ENCODE data around the gene HLA-DOA.

Gene HLA-DOA

DNA sequence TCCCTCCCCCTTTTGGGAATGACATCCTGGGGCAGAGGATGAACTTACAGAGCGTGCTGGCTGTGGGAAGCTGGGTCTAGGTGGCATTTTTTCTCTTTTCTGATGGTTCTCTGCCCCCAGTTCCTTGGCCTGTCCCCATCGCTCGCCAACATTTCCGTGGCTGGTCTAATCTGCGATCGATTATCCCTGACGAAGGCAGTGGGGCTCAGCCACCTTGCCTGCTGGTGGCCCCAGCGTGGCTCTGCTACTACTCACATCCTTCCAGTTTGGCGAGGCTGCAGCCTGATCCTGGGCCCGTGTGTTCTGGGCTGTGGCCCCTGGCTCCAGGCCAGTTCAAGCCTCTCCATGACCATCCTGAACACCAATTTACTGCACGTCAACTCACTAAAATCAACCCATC is 6.4 kb upstream of the HLA-DOA start:
- no peak for DNase-seq

DNA sequence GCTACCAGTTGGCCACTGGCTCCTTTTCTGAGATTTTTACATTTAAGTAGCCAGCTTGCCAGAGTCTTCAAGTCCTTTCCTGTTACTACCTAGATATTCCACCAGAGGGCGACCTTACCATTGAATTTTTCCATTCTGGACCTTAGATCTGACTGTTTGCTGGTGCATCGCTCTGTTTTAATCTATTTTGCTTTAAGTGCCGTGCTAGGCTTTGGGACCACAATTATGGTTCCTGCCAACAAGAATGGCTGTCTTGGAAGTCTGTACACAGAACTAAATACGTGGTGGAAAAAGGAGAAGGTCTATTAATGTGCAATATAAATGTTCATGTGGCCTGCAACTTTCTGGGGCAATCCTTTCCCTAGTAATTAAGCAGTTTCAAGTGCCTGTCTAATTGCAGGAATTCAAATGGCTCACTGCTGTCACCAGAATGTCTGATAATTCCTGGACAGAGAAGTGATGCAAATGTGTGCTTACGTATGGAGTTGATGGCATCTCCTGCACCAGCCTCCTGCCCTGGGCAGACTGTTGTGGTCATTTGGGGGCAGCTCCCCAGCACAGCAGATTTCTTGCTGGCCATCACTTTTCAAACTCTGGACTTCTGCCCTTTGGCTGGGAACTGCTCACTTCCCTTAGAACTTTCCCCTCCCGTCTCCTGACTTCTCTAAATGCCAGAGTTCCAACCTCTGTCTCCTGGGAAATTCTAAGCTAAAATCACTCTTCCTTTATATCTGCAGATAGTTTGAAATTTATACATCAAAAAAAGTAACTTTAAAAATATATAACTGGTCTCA is 5.6 kb upstream of the HLA-DOA start:
- peak; percentile 19 for DNase-seq

DNA sequence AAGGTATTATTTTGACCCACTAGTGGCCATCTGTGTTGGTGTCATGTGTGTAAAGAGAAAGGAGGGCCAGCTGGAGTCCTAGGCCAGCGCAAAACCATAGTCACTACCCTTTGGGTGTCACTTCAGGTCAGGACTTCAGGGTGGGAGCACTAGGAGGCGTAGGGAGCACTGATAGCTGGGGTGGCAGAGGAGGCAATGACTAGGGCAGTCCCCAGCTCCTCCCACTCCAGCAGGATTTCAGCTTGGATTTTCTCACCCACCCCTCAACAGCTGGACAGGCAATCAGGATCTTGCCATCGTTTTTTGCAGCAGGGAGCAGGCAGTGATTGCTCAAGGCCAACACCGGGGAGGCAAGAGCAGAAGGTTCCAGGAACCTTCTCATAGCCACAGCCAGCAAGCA is 4.2 kb upstream of the HLA-DOA start:
- DNase-seq, result no peak

DNA sequence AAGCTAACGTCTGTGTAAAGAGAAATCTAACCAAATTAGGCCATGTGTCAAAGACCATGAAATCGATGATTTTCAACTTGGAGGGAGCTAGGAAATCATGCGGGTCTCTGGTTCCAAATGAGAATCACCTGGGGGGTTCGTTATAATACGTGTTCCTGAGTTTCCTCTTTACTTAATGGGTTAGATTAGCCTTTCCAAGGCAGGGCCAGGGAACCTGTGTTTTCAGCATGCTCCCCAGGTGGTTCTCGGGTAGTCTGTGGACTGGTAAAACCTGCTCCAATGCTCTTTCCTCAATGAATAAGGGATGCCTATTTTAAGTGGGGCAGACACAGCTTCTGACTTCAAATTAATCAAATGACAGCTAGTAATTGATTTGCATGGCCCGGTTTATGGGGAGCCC is 965 bp upstream of the HLA-DOA start:
- DNase-seq, result no peak

DNA sequence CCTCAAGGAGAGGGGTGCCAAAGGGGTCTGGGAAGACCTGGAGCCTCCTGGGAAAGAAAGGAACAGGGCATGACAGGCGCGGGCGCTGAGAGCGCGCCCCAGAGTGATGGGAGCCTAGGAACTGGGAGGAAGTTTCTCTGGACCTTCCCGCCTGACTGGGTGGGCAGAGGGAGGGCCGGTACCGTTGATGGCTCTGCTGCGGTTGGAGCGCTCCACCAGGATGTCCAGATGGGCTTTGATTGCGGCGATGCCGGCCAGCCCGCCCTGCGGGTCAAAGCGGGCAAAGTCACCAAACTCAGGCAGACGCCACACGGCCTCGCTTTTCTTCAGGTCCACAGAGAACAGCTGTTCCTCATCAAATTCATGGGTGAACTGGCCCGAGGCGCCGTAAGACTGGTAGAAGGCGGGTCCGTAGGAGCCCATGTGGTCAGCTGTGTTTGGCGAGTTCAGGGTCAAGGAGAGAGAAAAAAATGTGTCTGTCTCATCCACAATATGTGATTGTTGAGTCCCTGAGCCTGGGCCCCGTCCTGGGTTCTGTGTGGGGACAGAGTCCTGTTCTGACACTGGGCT is 1.5 kb downstream of the HLA-DOA start:
- DNase-seq, result no peak

DNA sequence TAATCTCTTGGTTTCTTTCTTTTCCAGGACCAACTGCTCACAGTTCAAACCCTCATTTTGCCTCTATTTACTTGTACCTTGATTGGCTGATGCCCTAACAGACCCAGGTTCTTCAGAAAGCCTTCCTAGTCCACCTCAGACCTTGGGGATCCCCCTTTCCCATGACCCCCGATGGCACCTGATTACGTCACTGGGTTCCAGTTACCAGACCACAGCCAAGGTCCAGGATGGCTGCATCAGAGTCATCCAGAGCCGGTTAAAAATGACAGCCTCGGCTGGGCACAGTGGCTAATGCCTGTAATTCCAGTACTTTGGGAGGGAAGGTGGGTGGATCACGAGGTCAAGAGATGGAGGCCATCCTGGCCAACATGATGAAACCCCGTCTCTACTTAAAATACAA is 4.5 kb downstream of the HLA-DOA start:
- no peak for DNase-seq

DNA sequence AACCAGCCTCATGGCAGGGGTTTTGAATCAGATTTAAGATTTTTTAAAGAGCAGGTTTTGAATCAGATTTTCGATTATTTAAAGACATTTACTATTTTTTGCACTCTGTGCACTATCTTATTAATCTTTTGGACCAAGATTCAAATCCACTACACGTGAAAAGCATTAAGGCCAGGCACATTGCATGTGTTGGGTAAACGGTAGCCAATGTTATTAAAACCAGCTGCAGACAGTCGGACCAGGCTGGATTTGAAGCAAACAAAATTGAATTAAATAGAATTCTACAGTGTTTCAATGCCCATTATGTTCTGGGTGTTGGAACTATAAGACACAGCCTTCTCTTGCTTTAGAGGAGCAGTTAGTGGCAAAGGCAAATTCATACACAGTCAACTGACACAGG is 7.7 kb downstream of the HLA-DOA start:
- DNase-seq, result no peak

DNA sequence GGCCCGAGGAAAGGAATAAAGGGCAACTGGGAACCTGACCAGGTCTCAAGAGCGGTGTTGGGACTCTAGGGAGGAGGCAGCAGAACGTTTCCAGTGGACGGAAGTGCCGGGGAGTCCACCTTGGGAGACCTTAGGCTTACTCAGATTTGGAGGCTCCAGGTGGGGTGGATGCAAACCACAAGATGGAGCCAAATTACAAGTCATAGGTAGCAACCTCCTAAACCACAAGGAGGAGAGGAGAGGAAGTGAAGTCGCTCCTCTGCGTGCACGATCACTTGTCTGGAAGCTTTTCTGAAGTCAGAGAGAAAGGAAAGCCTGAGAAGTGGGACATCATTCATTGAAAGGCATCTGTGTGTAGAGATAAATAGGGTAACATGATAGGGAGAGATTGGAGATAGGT is 9.3 kb downstream of the HLA-DOA start:
- no peak for DNase-seq

DNA sequence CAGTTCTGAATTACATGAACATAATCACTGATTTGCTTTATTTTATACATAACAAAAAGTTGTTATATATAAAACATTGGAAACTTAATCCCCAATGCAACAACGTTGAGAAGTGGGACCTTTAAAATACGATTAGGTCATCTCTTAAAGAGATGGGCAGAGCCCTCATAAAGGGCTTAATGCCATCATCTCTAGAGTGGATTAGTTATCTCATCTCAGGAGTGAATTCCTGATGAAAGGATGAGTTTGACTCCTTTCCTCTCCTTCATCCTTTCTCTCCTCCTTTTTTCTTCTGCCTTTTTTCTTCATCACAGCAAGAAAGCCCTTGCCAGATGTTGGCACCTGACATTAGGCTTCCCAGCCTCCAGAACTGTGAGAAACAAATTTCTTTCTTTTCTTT is 13.9 kb downstream of the HLA-DOA start:
- DNase-seq, result no peak

DNA sequence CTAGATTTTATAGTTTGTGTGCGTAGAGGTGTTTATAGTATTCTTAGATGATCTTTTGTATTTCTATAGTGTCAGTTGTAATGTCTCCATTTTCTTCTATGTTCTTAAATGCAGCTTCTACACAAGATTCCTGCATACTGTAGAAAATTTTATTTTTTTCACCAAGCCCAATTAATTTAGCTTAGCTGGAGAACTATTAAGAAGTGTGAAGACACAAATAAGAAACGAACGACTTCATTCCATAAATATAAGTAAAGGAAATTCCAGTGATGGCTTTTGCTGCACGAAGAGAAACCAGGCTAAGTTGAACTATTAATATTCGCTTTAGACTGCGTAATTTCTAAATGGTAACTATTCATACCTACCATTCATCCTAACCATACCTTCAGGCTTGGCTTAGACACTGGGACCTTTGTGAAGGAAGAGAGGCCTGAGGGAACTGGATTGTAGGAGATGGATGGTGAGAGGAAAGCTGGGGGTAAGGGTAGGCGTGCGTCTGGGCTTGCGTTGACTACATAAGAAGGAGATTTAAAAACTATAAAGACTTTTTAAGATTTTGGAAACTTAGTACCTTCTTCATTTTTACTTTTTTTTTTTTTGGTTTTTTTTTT is 15.9 kb downstream of the HLA-DOA start:
- DNase-seq, result no peak

DNA sequence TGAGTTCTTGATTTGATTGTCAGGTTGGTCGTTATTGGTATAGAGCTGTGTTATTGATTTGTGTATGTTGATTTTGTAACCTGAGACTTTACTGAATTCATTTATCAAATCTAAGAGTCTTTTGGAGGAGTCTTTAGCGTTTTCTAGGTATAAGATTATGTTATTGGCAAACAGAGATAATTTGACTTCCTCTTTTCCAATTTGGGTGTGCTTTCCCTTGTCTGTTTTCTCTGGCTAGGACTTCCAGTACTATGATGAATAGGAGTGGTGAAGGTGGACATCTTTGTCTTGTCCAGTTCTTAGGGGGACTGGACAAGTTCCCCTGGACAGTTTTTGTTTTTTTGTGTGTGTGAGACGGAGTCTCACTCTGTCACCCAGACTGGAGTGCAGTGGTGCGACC is 17.4 kb downstream of the HLA-DOA start:
- DNase-seq, result no peak

DNA sequence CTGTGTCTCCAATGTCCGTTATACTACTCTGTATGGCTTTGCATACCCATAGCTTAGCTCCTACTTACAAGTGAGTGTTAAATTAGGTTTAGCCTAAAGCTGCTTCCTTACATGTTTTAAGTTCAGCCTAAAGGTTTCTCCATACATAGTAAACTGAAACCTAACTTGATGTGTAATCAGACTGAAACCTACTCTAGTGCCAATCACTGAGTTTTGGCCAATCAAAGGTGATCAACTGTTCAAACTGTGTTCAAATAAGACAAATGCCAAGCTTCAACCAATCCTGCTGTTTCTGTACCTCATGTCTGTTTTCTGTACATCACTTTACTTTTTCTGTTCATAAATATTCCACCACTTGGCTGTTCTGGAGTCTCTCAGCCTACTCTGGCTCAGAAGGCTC is 20.0 kb downstream of the HLA-DOA start:
- no peak for DNase-seq

DNA sequence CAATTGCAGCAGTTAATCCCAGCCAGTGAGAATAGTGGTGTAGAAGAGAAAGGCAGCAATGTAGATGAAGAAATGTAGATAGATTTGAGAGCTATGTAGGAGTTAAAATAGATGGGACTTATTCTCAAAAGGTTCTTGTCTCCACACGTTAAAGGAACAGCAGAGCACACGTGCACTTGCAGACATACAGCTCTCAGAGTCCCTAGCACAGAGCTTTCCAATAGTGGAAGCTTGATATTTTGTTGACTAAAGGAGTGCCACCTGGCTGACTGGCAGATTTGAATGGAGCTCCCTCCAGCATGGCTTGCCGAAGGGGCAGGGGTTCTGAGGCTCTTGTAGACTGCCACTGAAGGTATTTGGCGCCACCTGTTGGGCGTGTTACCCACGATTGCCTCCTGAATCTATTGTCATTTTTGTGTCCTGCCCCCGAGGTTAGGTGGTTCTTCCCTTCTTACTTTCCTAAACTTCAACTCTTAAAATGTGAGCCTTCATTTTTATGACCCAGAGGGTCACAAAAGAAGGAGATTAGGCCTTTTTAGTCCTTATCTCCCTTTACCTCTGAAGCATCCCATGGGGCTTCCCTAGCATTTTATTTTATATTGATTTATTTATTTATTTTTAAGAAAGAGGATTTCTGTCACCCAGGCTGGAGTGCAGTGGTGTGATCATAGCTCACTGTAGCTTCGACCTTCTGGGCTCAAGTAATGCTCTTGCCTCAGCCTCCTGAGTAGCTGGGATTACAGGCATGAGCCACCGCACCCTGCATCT is 24.6 kb downstream of the HLA-DOA start:
- DNase-seq, result peak; percentile 68

DNA sequence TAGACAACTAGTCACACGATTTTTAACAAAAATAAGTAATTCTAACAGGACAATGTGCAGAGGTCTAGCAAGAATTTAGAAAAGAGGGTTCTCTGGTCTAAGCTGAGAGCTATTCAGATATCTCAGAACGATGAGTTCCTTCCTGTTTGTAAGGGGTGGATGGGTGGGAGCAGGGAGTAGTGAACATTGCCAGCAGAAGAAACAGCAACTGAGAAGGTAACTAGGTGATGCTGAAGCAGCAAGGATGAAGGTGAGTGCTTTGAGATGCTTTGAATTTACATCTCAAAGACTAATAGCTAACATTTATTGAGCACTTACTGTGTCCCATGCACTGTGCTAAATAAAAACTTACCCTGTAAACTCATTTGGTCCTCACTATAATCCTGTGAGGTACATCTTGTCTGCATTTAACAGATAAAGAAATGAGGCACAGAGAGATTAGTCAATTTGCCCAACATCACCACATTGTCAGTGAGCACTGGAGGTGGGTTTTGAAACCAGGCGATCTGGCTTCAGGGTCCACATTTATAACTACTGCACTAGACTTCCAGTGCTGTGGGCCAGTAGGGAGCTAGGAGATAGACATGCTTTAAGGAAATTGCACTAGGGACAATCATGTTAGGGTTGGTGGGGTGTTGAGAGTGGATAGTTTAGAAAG is 25.3 kb downstream of the HLA-DOA start:
- DNase-seq, result no peak

DNA sequence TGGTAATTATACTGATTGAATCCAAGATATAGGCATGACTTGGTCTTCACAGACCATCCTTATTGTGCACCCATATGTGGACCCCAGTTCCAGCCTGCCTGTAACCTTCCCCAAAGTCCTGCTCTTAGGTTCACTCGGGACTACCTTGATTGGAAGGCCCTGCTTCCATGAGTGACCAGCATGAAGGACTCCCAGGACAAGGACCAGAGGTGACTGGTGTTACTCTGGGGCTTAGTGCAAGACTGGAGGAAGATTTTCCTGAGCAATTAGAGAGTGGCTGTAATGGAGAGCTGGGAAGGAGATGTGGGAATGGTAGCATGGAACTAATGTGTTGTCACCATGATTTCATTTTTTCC is 25.9 kb downstream of the HLA-DOA start:
- no peak for DNase-seq

DNA sequence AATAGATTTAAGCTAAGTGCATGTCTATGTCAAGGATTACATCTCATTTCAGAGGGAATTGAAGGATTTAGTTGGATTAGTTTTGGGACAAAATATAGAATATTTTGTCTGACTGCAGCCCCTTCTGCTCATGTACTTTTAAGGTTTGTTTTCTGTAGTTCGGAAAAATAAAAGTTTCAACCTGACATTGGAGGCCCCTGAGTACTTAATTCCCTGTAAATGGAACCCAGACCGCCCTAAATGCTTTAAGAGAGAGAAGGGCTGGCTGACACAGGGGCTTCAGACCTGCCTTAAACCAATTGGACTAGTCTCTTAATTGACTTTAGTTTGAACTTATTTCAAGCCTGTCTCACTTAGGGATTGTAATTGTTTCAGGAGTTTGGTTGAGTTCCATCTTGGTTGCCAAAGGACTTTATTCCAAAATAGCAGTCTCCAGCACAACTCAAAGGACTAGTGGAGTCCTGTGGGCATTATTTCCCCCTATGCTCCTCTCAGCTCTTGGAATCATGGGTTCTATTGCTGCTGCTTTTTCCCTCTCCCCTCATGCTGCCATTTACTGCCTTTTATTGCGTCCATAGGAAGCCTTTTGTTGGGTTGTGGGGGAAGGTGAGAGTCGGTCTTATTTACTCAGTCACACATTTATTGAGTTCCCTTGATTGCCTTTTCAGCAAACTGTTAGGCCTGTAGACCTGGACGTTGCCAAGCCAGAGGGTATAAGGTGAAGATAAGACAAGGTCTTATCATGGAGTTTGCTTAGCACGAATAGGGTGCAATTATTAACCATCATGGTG is 26.5 kb downstream of the HLA-DOA start:
- DNase-seq, result no peak

DNA sequence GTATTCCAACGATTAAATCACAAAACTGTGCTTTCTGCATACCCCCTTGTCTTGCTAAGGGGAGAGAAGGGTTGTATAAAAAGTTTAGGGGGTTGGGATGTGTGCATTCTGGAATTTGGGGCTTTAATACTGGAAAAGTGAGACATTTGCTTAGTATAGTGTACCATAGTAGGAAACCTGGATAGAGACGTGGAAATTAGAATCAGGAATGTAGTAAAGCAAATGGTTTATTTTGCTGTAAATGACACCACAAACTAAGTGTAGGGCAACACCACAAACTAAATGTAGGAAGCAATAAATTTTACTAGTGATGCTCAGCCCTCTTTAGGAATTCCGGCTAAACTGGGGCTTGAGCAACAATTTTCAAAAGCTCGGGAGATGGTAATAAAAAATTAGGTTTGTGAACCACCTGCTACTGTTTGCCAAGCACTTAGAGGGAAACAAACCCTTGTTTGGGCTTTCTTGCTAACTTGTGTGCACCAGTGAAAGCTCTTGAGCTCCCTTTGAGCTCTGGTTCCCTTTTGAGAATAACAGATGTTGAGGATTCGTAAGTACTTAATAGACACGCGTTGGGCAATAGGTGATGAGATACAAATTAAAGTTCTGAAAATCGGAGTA is 27.2 kb downstream of the HLA-DOA start:
- DNase-seq, result peak; percentile 16

DNA sequence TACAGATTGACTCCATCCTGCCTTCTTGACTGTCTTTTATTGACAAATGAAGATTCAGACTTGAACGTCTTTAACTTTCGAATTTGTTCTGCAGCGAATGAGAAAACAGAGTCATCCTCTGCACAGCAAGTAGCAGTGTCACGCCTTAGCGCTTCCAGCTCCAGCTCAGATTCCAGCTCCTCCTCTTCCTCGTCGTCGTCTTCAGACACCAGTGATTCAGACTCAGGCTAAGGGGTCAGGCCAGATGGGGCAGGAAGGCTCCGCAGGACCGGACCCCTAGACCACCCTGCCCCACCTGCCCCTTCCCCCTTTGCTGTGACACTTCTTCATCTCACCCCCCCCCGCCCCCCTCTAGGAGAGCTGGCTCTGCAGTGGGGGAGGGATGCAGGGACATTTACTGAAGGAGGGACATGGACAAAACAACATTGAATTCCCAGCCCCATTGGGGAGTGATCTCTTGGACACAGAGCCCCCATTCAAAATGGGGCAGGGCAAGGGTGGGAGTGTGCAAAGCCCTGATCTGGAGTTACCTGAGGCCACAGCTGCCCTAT is 28.8 kb downstream of the HLA-DOA start:
- no peak for DNase-seq

DNA sequence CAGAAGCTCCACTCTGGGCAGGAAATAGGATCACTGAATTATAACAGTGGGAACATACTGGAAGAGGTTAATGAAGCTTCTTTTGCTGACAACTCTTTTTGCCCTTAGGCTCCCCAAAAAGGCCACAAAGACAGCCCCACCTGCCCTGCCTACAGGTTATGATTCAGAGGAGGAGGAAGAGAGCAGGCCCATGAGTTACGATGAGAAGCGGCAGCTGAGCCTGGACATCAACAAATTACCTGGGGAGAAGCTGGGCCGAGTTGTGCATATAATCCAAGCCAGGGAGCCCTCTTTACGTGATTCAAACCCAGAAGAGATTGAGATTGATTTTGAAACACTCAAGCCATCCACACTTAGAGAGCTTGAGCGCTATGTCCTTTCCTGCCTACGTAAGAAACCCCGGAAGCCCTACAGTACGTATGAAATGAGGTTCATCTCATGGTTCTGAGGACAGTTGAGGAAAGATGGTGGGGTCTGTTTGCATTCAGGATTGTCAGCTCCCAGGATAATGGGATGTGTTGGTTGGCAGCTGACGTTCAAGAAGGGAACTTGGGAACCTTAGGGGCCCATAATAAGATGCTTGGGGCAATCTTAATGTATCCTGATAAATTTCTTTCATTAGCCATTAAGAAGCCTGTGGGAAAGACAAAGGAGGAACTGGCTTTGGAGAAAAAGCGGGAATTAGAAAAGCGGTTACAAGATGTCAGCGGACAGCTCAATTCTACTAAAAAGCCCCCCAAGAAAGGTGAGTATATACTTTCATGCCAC is 29.5 kb downstream of the HLA-DOA start:
- DNase-seq, result no peak

DNA sequence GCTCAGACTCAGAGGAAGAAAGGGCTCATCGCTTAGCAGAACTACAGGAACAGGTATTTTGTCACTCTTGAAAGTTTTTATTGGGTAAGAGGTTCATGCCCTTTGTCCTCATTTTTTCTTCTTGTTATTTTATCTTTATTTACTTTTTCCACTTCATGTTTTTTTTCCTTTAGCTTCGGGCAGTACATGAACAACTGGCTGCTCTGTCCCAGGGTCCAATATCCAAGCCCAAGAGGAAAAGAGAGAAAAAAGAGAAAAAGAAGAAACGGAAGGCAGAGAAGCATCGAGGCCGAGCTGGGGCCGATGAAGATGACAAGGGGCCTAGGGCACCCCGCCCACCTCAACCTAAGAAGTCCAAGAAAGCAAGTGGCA is 31.5 kb downstream of the HLA-DOA start:
- no peak for DNase-seq
